ENCODE measurements around the gene SARNP. TPM values are rescaled to one million over a fixed set of nuclear protein-coding genes. Genes with fewer than 3 reads are reported as not detected.

The SARNP gene
- total RNA-seq, 1 donor from 2014 or later, result 75.9 TPM

- Mint-ChIP-seq H3K9me3 (no peaks in the 10 kb centered on the region), H3K4me3 (peak overlapping the region; percentile 64), H3K4me1 (ENCODE audit: unreplicated experiment) (peaks cover 14% of the 10 kb centered on the region), H3K36me3 (no peaks in the 10 kb centered on the region), H3K27ac (peak overlapping the region; percentile 57), H3K27me3 (peaks cover 15% of the 10 kb centered on the region)
- no peak for TF ChIP-seq CTCF (conservative IDR thresholded peaks at IDR 0.05)
- DNase-seq (ENCODE audit: extremely low spot score, unreplicated experiment), result no peak
Observed at GRCh38 chr12:55847603-55848291, 30.2 kb upstream of the SARNP start.

- Mint-ChIP-seq H3K9me3 (no peaks in the 10 kb centered on the region), H3K4me1 (ENCODE audit: unreplicated experiment) (peaks cover 18% of the 10 kb centered on the region), H3K27ac (peak overlapping the region; percentile 57), H3K36me3 (no peaks in the 10 kb centered on the region), H3K27me3 (peaks cover 18% of the 10 kb centered on the region), H3K4me3 (no peak overlapping the region)
- TF ChIP-seq CTCF (conservative IDR thresholded peaks at IDR 0.05), result no peak
- DNase-seq (ENCODE audit: extremely low spot score, unreplicated experiment), result no peak
Observed at GRCh38 chr12:55847033-55847432, 29.5 kb upstream of the SARNP start.

DNA sequence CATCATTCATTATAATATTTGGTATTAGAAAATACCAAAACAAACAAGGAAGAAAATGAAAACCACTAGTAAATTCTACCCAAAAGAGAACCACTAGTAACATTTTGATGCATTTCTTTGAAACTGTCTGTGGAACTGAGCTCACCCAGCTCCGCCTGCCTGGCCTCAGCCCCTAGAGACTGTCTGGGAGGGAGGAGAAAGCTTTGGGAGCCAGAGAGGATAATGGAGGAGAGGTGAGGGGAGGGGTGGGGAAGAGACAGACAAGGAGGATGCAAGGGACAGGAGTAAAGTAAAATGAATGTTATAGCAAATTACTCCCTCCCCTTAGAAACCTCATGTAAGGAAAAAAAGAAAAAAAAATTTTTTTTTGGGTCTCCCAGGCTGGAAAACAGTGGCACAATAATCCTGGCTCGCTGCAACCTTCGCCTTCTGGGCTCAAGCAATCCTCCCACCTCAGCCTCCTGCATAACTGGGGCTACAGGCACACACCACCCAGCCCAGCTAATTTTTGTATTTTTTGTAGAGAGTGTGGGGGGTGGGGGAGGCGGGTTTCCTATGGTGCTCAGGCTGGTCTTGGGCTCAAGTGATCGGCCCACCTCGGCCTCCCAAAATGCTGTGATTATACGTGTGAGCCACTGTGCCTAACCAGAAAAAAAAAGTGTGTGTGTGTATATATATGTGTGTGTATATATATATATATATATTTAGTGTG, 28.4 kb upstream of the SARNP start:
- Mint-ChIP-seq H3K27me3 (peaks cover 21% of the 10 kb centered on the region), H3K27ac (no peak overlapping the region), H3K4me3 (no peak overlapping the region), H3K4me1 (ENCODE audit: unreplicated experiment) (peaks cover 17% of the 10 kb centered on the region), H3K9me3 (no peaks in the 10 kb centered on the region), H3K36me3 (no peaks in the 10 kb centered on the region)
- DNase-seq (ENCODE audit: extremely low spot score, unreplicated experiment), result no peak
- TF ChIP-seq CTCF (conservative IDR thresholded peaks at IDR 0.05), result no peak

- peaks cover 14% of the 10 kb centered on the region for H3K4me1 Mint-ChIP-seq (ENCODE audit: unreplicated experiment)
- H3K27ac Mint-ChIP-seq, result no peak overlapping the region
- H3K27me3 Mint-ChIP-seq, result peaks cover 17% of the 10 kb centered on the region
- DNase-seq (ENCODE audit: extremely low spot score, unreplicated experiment), result no peak
- no peak overlapping the region for H3K4me3 Mint-ChIP-seq
- H3K9me3 Mint-ChIP-seq, result no peaks in the 10 kb centered on the region
- H3K36me3 Mint-ChIP-seq, result no peaks in the 10 kb centered on the region
- no peak for TF ChIP-seq CTCF (conservative IDR thresholded peaks at IDR 0.05)
Observed at GRCh38 chr12:55845361-55845760, 27.8 kb upstream of the SARNP start.

- peaks cover 14% of the 10 kb centered on the region for H3K27me3 Mint-ChIP-seq
Observed at GRCh38 chr12:55844961-55845360, 27.4 kb upstream of the SARNP start.

More at GRCh38 chr12:55844961-55845360, 27.4 kb upstream of the SARNP start:
- peaks cover 14% of the 10 kb centered on the region for H3K4me1 Mint-ChIP-seq (ENCODE audit: unreplicated experiment)
- no peaks in the 10 kb centered on the region for H3K9me3 Mint-ChIP-seq
- TF ChIP-seq CTCF (conservative IDR thresholded peaks at IDR 0.05), result no peak
- DNase-seq (ENCODE audit: extremely low spot score, unreplicated experiment), result no peak
- H3K27ac Mint-ChIP-seq, result no peak overlapping the region
- H3K4me3 Mint-ChIP-seq, result no peak overlapping the region
- no peaks in the 10 kb centered on the region for H3K36me3 Mint-ChIP-seq
